Mesenchymal stem cell (in vitro differentiated cells and primary cell): Measurements from ENCODE around the gene GGT7.

Experiments
- DNase-seq: peaks from one replicate; pipeline ENCODE4 v3.0.0-alpha.2; 2013
- H2AFZ ChIP-seq: one replicate; pipeline ENCODE4 v1.6.1; 2013; ENCODE audit warnings: low read depth, mild to moderate bottlenecking, control low read depth, inconsistent platforms, low read length, moderate library complexity
- H2AK5ac ChIP-seq: 2 replicates; pipeline ENCODE4 v1.6.1; 2013; ENCODE audit warnings: low read length, moderate library complexity, mild to moderate bottlenecking, inconsistent platforms; ENCODE audit not compliant: severe bottlenecking
- H2BK120ac ChIP-seq: one replicate; pipeline ENCODE4 v1.6.1; 2013; ENCODE audit warnings: low read depth, mild to moderate bottlenecking, inconsistent platforms, low read length, moderate library complexity
- H2BK12ac ChIP-seq, 2 experiments: one replicate each; pipeline ENCODE4 v1.6.1; 2013; ENCODE audit warnings: inconsistent platforms in 2 of 2, low read length in 2 of 2, mild to moderate bottlenecking in 2 of 2, moderate library complexity in 2 of 2, control low read depth in 1 of 2
- H2BK15ac ChIP-seq: one replicate; pipeline ENCODE4 v1.6.1; 2013; ENCODE audit warnings: mild to moderate bottlenecking, low read depth, inconsistent platforms; ENCODE audit not compliant: poor library complexity, severe bottlenecking
- H2BK5ac ChIP-seq: 2 replicates; pipeline ENCODE4 v1.6.1; 2013; ENCODE audit warnings: low read depth, mild to moderate bottlenecking, low read length, control low read depth, inconsistent platforms; ENCODE audit not compliant: poor library complexity, severe bottlenecking
- H3K14ac ChIP-seq, 2 experiments: one replicate each; pipeline ENCODE4 v1.6.1; 2013; ENCODE audit warnings: inconsistent platforms in 2 of 2, low read length in 2 of 2, control low read depth in 1 of 2, mild to moderate bottlenecking in 1 of 2, moderate library complexity in 1 of 2
- H3K18ac ChIP-seq, 2 experiments: one replicate each; pipeline ENCODE4 v1.6.1; 2013; ENCODE audit warnings: inconsistent platforms in 2 of 2, low read length in 2 of 2, control low read depth in 1 of 2, low read depth in 1 of 2, mild to moderate bottlenecking in 1 of 2
- H3K23ac ChIP-seq, 2 experiments: one replicate each; pipeline ENCODE4 v1.6.1; 2013; ENCODE audit warnings: inconsistent platforms in 2 of 2, low read length in 2 of 2, mild to moderate bottlenecking in 2 of 2, moderate library complexity in 2 of 2, control low read depth in 1 of 2
- H3K27ac ChIP-seq: 2 replicates; pipeline ENCODE4 v1.5.1; 2013; ENCODE audit warnings: mild to moderate bottlenecking, moderate library complexity, low read length, control low read depth, inconsistent platforms; ENCODE audit not compliant: poor library complexity, severe bottlenecking
- H3K27me3 ChIP-seq, 2 experiments: 2 replicates each; pipeline versions ENCODE4 v1.6.1 to v1.7.0; 2013; ENCODE audit warnings: low read length in 2 of 2, mild to moderate bottlenecking in 2 of 2, moderate library complexity in 2 of 2, control low read depth in 1 of 2, inconsistent platforms in 1 of 2; ENCODE audit not compliant: control insufficient read depth in 1 of 2, insufficient read depth in 1 of 2
- H3K36me3 ChIP-seq, 2 experiments: 2 replicates each; pipeline versions ENCODE4 v1.6.1 to v1.7.0; 2013; ENCODE audit warnings: low read length in 2 of 2, control low read depth in 1 of 2, inconsistent platforms in 1 of 2, low read depth in 1 of 2, mild to moderate bottlenecking in 1 of 2; ENCODE audit not compliant: insufficient read depth in 2 of 2, control insufficient read depth in 1 of 2
- H3K4ac ChIP-seq, 2 experiments: one replicate each; pipeline ENCODE4 v1.6.1; 2013; ENCODE audit warnings: inconsistent platforms in 2 of 2, low read length in 2 of 2, mild to moderate bottlenecking in 2 of 2, moderate library complexity in 2 of 2, control low read depth in 1 of 2, low read depth in 1 of 2
- H3K4me1 ChIP-seq: 2 replicates; pipeline ENCODE4 v1.6.1; 2013; ENCODE audit warnings: low read depth, low read length, control low read depth; ENCODE audit not compliant: control insufficient read depth, insufficient read depth
- H3K4me2 ChIP-seq: 2 replicates; pipeline ENCODE4 v1.6.1; 2013; ENCODE audit warnings: low read length, mild to moderate bottlenecking, inconsistent platforms; ENCODE audit not compliant: poor library complexity, severe bottlenecking
- H3K4me3 ChIP-seq, 2 experiments: 2 replicates each; pipeline versions ENCODE4 v1.5.1 to v1.7.0; 2013; ENCODE audit warnings: low read length in 2 of 2, mild to moderate bottlenecking in 2 of 2, control low read depth in 1 of 2, low read depth in 1 of 2; ENCODE audit not compliant: insufficient read depth in 1 of 2
- H3K79me1 ChIP-seq: replicated peaks from 2 replicates; pipeline ENCODE4 v1.6.1; 2013; ENCODE audit warnings: mild to moderate bottlenecking, control low read depth, low read length, inconsistent platforms; ENCODE audit not compliant: poor library complexity, severe bottlenecking
- H3K9ac ChIP-seq: 2 replicates; pipeline ENCODE4 v1.7.0; 2013; ENCODE audit warnings: mild to moderate bottlenecking, low read length, moderate library complexity
- H3K9me3 ChIP-seq: 2 replicates; pipeline ENCODE4 v1.7.0; 2013; ENCODE audit warnings: mild to moderate bottlenecking, low read length; ENCODE audit not compliant: control insufficient read depth
- H4K8ac ChIP-seq: one replicate; pipeline ENCODE4 v1.6.1; 2013; ENCODE audit warnings: inconsistent platforms, mild to moderate bottlenecking, low read length, moderate library complexity
- H4K91ac ChIP-seq: one replicate; pipeline ENCODE4 v1.6.1; 2013; ENCODE audit warnings: mild to moderate bottlenecking, low read length, inconsistent platforms
- WGBS: methylation state at CpG from one replicate; pipeline ENCODE4 v1.1.7; 2013; ENCODE audit warnings: mixed read lengths; 5-methylcytosine and 5-hydroxymethylcytosine counted together

GGT7 gene

GRCh38 chr20:34831936-34832335 is 40.7 kb downstream of the GGT7 start:
- Histone ChIP-seq H4K91ac (no peak overlapping the region), H2AK5ac (no peak overlapping the region), H3K9me3 (no peaks in the 10 kb centered on the region), H4K8ac (no peak overlapping the region), H2BK12ac (no peak overlapping the region), H3K4me2 (no peak overlapping the region), H3K14ac (no peak overlapping the region), H3K27me3 (peaks cover 11 to 15% of the 10 kb centered on the region in 2 experiments), H3K18ac (no peak overlapping the region), H3K36me3 (no peaks in the 10 kb centered on the region), H2BK15ac (no peak overlapping the region), H2BK5ac (no peak overlapping the region), H3K4ac (no peak overlapping the region), H3K79me1 (no peaks in the 10 kb centered on the region), H2AFZ (no peak overlapping the region), H2BK120ac (no peak overlapping the region), H3K4me1 (peaks cover 2% of the 10 kb centered on the region), H3K23ac (no peak overlapping the region), H3K4me3 (no peak overlapping the region), H3K9ac (no peak overlapping the region), H3K27ac (no peak overlapping the region)
- DNase-seq: no peak
- WGBS: 91% methylated on average over 3 of the region's 5 CpGs

- H3K36me3 ChIP-seq: no peaks in the 10 kb centered on the region
- WGBS: 88% methylated on average over 2 of the region's 3 CpGs
- H2AK5ac ChIP-seq: no peak overlapping the region
- no peak overlapping the region for H4K8ac ChIP-seq
- no peaks in the 10 kb centered on the region for H3K4me1 ChIP-seq
- H2BK5ac ChIP-seq: no peak overlapping the region
- H3K4me3 ChIP-seq: no peak overlapping the region
- no peak overlapping the region for H3K14ac ChIP-seq
- no peak overlapping the region for H3K23ac ChIP-seq
- H2BK12ac ChIP-seq: no peak overlapping the region
- no peak overlapping the region for H3K18ac ChIP-seq
- H3K27me3 ChIP-seq: peaks cover 11 to 15% of the 10 kb centered on the region in 2 experiments
- H3K4ac ChIP-seq: no peak overlapping the region
- H2AFZ ChIP-seq: no peak overlapping the region
- no peak overlapping the region for H3K4me2 ChIP-seq
- DNase-seq: no peak
- H3K79me1 ChIP-seq: no peaks in the 10 kb centered on the region
- no peak overlapping the region for H2BK15ac ChIP-seq
- H2BK120ac ChIP-seq: no peak overlapping the region
- no peak overlapping the region for H3K27ac ChIP-seq
- no peak overlapping the region for H3K9ac ChIP-seq
- no peak overlapping the region for H4K91ac ChIP-seq
- H3K9me3 ChIP-seq: no peaks in the 10 kb centered on the region
Measured at GRCh38 chr20:34829191-34829590, 43.5 kb downstream of the GGT7 start.

DNA sequence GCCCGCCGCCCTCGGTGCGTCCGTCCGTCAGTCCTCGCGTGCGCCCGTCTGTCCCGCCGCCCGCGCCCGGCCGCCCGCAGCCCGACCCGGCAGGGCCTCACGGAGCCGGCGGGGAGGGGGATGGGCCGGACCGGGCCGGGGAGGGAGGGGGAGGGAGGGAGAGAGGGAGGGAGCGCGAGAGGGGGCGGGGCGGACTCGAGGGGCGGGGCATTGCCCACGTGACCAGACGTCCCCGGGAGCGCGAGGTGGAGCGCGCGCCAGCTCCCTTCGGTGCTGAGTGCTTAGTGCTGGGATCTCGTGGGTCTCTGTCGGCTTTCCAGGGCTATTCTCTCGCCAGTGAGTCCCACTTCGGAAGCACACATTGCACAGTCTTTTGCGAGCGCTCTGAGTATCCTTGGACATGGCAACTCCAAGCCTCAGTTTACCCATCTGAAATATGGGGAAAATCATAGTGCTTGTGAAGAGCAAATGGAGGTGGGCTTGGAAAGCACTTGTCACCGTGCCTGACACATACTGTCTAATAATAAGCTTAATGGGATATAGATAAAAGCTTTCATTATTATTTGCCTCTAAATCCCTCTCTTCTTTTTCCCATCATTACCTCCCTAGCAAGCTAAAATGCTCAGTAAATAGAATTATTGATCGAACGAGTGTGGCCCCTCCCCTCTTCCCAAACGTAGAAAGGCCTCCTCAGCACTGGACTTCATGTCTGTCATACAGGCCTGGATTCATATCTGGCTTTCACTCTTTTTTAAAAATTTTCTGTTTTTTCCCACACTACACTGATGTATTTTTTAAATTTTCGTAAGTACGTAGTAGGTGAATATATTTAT is 46.9 kb downstream of the GGT7 start, which contains the start of gene NCOA6:
Gene NCOA6, minus strand, starts transcription at position 122 of the 833 bp plus-strand sequence. CDS start 43,296 bp downstream, outside the sequence.
- peak within 1 kb of the TSS; percentile 48 for H2AFZ ChIP-seq
- H2BK120ac ChIP-seq: peak within 1 kb of the TSS; percentile 100
- H2BK5ac ChIP-seq: peak within 1 kb of the TSS; percentile 83
- 15% methylated on average over 19 of the region's 52 CpGs for WGBS
- peak; percentile 80 for DNase-seq
- peak within 1 kb of the TSS; percentile 96 for H3K9ac ChIP-seq
- H3K79me1 ChIP-seq: no peaks in the 10 kb centered on the region
- peak within 1 kb of the TSS; percentile 85 to 97 for H3K18ac ChIP-seq
- peak within 1 kb of the TSS; percentile 91 to 99 for H3K4me3 ChIP-seq
- peak within 1 kb of the TSS in 1 of 2 experiments; percentile 29 for H3K23ac ChIP-seq
- H3K4me2 ChIP-seq: peak within 1 kb of the TSS; percentile 88
- peak within 1 kb of the TSS in 1 of 2 experiments; percentile 59 for H2BK12ac ChIP-seq
- peak within 1 kb of the TSS; percentile 51 for H3K27ac ChIP-seq
- no peaks in the 10 kb centered on the region for H3K36me3 ChIP-seq
- peak within 1 kb of the TSS; percentile 27 for H2AK5ac ChIP-seq
- peak within 1 kb of the TSS; percentile 65 for H2BK15ac ChIP-seq
- peak within 1 kb of the TSS; percentile 92 to 94 for H3K4ac ChIP-seq
- peak within 1 kb of the TSS; percentile 96 for H4K8ac ChIP-seq
- H4K91ac ChIP-seq: peak within 1 kb of the TSS; percentile 92
- no peaks in the 10 kb centered on the region for H3K27me3 ChIP-seq
- peaks cover 3% of the 10 kb centered on the region for H3K4me1 ChIP-seq
- H3K9me3 ChIP-seq: no peaks in the 10 kb centered on the region
- H3K14ac ChIP-seq: peak within 1 kb of the TSS; percentile 96 to 98

- Histone ChIP-seq H2BK120ac (peak overlapping the region; percentile 100), H3K23ac (peak overlapping the region in 1 of 2 experiments; percentile 29), H3K4me1 (peaks cover 6% of the 10 kb centered on the region), H3K4me3 (peak overlapping the region; percentile 91 to 99), H2BK5ac (peak overlapping the region; percentile 83), H3K14ac (peak overlapping the region; percentile 96 to 98), H2BK15ac (peak overlapping the region; percentile 65), H3K27ac (peak overlapping the region; percentile 51), H2BK12ac (peak overlapping the region in 1 of 2 experiments; percentile 59), H3K27me3 (no peaks in the 10 kb centered on the region), H4K91ac (peak overlapping the region; percentile 92), H3K4ac (peak overlapping the region; percentile 92 to 94), H3K9ac (peak overlapping the region; percentile 96), H4K8ac (peak overlapping the region; percentile 89), H2AK5ac (peak overlapping the region; percentile 27), H3K9me3 (no peaks in the 10 kb centered on the region), H3K36me3 (no peaks in the 10 kb centered on the region), H3K18ac (peak overlapping the region; percentile 85 to 97), H3K79me1 (no peaks in the 10 kb centered on the region), H2AFZ (peak overlapping the region; percentile 48), H3K4me2 (peak overlapping the region; percentile 25)
- WGBS: under 1% methylated on average over 40 of the region's 68 CpGs
- peak; percentile 59 for DNase-seq
Measured at GRCh38 chr20:34824806-34825529, 47.7 kb downstream of the GGT7 start.
